H1 (cell line): ENCODE data around the gene HCK. TPM values are rescaled to one million over a fixed set of nuclear protein-coding genes. Genes with fewer than 3 reads are reported as not detected.

Experiments
- BCL11A ChIP-seq, 2 experiments: IDR thresholded peaks; one replicate each; pipeline ENCODE4 v1.6.1; 2011; ENCODE audit warnings: low read depth in 2 of 2, low read length in 2 of 2, mild to moderate bottlenecking in 2 of 2
- GABPA ChIP-seq: IDR thresholded peaks from 2 replicates; pipeline ENCODE4 v1.6.1; 2011; ENCODE audit warnings: mild to moderate bottlenecking, low read length, moderate library complexity, borderline replicate concordance; ENCODE audit not compliant: insufficient read depth
- JUN ChIP-seq: IDR thresholded peaks from 2 replicates; pipeline ENCODE4 v1.6.1; 2011; ENCODE audit warnings: low read depth, mild to moderate bottlenecking, improper control_type of control experiment, low read length
- KDM4A ChIP-seq: IDR thresholded peaks from one replicate; pipeline ENCODE4 v1.7.1; 2012; ENCODE audit warnings: low read depth, mild to moderate bottlenecking, moderate library complexity, low read length, inconsistent platforms; ENCODE audit not compliant: severe bottlenecking
- MAFK ChIP-seq: IDR thresholded peaks from 2 replicates; pipeline ENCODE4 v1.6.1; 2012; ENCODE audit warnings: low read depth, mild to moderate bottlenecking, improper control_type of control experiment, low read length
- PHF8 ChIP-seq: fragments of 200-600 bp; sonication (generic); conservative IDR thresholded peaks from 2 replicates; pipeline ENCODE4 v1.7.1; 2012; ENCODE audit warnings: low read depth, mild to moderate bottlenecking, inconsistent platforms, low read length, moderate library complexity
- RNF2 ChIP-seq: fragments of 200-900, 300-1000 bp; sonication (generic); IDR thresholded peaks from 2 replicates; pipeline ENCODE4 v1.7.1; 2016; ENCODE audit warnings: borderline replicate concordance, low read depth, mild to moderate bottlenecking, antibody characterized with exemption, low read length; ENCODE audit not compliant: poor library complexity, severe bottlenecking; ENCODE audit errors: missing control alignments
- TEAD4 ChIP-seq: IDR thresholded peaks from 2 replicates; pipeline ENCODE4 v1.6.1; 2012; ENCODE audit warnings: low read depth, low read length, inconsistent platforms, mixed read lengths
- polyA plus RNA-seq, 7 experiments: library from polyadenylated mRNA; depleted of rRNA in 3 of 7; stranded (reverse) in 5 of 7; unstranded in 2 of 7; fragments of >200 nt in 5 of 7; fragments of 200-250 nt in 2 of 7; gene quantifications; 1 replicate in 5 of 7; 2 replicates in 1 of 7; 4 replicates in 1 of 7; pipeline versions ENCODE4 v1.2.1 to v1.2.3, GENCODE V29; 2011 to 2013; ENCODE audit warnings: missing spikeins in 2 of 7, mixed read lengths in 2 of 7
- total RNA-seq: library from RNA; stranded (reverse); fragmentation: NEBNext Ultra II Directional; extraction: Animal tissue kit (Norgen Biotek cat#: 25700); gene quantifications from 2 replicates; pipeline ENCODE4 v1.2.1, GENCODE V29; 2021
- TF ChIP-seq, protein P1 (sequence below): fragments of 300-600 bp; sonication (generic); IDR thresholded peaks from 2 replicates; pipeline ENCODE4 v1.7.1; 2012; ENCODE audit warnings: low read length, moderate library complexity, mild to moderate bottlenecking, inconsistent platforms; ENCODE audit not compliant: insufficient replicate concordance

HCK gene
- total and polyA plus RNA-seq, 2 of the 8 experiments (the other 6 are each of a cell fraction or from before 2014, with no cell fraction given): 0.37 to 4.3 TPM

DNA sequence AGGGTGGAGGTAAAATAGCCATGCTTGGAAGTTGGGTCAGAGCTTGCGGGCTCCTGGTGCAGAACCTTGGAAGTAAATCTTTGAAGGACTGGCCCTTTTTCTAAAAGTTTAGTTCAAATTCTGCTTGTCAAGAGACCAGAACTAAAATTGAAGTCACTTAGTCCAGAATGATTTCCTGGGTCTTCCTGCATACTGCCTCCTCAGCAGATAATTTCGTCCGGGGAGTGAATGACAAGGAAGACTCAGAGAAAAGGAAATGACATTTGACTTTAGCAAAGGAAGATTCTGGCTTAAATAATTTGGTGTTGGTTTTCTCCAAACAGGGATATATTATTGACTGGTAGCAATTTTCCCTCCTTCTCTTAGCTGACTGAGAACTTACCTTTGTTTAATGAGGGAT is 58.7 kb downstream of the HCK start (continued):
- TF ChIP-seq, protein P1, sequence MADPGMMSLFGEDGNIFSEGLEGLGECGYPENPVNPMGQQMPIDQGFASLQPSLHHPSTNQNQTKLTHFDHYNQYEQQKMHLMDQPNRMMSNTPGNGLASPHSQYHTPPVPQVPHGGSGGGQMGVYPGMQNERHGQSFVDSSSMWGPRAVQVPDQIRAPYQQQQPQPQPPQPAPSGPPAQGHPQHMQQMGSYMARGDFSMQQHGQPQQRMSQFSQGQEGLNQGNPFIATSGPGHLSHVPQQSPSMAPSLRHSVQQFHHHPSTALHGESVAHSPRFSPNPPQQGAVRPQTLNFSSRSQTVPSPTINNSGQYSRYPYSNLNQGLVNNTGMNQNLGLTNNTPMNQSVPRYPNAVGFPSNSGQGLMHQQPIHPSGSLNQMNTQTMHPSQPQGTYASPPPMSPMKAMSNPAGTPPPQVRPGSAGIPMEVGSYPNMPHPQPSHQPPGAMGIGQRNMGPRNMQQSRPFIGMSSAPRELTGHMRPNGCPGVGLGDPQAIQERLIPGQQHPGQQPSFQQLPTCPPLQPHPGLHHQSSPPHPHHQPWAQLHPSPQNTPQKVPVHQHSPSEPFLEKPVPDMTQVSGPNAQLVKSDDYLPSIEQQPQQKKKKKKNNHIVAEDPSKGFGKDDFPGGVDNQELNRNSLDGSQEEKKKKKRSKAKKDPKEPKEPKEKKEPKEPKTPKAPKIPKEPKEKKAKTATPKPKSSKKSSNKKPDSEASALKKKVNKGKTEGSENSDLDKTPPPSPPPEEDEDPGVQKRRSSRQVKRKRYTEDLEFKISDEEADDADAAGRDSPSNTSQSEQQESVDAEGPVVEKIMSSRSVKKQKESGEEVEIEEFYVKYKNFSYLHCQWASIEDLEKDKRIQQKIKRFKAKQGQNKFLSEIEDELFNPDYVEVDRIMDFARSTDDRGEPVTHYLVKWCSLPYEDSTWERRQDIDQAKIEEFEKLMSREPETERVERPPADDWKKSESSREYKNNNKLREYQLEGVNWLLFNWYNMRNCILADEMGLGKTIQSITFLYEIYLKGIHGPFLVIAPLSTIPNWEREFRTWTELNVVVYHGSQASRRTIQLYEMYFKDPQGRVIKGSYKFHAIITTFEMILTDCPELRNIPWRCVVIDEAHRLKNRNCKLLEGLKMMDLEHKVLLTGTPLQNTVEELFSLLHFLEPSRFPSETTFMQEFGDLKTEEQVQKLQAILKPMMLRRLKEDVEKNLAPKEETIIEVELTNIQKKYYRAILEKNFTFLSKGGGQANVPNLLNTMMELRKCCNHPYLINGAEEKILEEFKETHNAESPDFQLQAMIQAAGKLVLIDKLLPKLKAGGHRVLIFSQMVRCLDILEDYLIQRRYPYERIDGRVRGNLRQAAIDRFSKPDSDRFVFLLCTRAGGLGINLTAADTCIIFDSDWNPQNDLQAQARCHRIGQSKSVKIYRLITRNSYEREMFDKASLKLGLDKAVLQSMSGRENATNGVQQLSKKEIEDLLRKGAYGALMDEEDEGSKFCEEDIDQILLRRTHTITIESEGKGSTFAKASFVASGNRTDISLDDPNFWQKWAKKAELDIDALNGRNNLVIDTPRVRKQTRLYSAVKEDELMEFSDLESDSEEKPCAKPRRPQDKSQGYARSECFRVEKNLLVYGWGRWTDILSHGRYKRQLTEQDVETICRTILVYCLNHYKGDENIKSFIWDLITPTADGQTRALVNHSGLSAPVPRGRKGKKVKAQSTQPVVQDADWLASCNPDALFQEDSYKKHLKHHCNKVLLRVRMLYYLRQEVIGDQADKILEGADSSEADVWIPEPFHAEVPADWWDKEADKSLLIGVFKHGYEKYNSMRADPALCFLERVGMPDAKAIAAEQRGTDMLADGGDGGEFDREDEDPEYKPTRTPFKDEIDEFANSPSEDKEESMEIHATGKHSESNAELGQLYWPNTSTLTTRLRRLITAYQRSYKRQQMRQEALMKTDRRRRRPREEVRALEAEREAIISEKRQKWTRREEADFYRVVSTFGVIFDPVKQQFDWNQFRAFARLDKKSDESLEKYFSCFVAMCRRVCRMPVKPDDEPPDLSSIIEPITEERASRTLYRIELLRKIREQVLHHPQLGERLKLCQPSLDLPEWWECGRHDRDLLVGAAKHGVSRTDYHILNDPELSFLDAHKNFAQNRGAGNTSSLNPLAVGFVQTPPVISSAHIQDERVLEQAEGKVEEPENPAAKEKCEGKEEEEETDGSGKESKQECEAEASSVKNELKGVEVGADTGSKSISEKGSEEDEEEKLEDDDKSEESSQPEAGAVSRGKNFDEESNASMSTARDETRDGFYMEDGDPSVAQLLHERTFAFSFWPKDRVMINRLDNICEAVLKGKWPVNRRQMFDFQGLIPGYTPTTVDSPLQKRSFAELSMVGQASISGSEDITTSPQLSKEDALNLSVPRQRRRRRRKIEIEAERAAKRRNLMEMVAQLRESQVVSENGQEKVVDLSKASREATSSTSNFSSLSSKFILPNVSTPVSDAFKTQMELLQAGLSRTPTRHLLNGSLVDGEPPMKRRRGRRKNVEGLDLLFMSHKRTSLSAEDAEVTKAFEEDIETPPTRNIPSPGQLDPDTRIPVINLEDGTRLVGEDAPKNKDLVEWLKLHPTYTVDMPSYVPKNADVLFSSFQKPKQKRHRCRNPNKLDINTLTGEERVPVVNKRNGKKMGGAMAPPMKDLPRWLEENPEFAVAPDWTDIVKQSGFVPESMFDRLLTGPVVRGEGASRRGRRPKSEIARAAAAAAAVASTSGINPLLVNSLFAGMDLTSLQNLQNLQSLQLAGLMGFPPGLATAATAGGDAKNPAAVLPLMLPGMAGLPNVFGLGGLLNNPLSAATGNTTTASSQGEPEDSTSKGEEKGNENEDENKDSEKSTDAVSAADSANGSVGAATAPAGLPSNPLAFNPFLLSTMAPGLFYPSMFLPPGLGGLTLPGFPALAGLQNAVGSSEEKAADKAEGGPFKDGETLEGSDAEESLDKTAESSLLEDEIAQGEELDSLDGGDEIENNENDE: no peak
- TF ChIP-seq PHF8 (no peak), RNF2 (no peak), MAFK (no peak), TEAD4 (no peak), BCL11A (IDR thresholded peaks at IDR 0.05; ENCODE audit: low read depth in 2 of 2, low read length in 2 of 2) (no peak), KDM4A (no peak), JUN (no peak), GABPA (no peak)
